Bronchial epithelial cell (primary cell): Measurements from ENCODE around the gene OR5B21. TPM values are rescaled to one million over a fixed set of nuclear protein-coding genes. Genes with fewer than 3 reads are reported as not detected.

ENCODE experiments used
- DNase-seq: peaks from one replicate; pipeline ENCODE4 v3.0.0-alpha.2; 2010; ENCODE audit warnings: low read depth
- FAIRE-seq: peaks from 2 replicates; lab custom pipeline; 2011; peaks lifted over from hg19 to GRCh38; lab: Jason Lieb, UNC
- H3K27me3 ChIP-seq: 2 replicates; pipeline ENCODE4 v1.5.1; 2011; ENCODE audit warnings: low read length; ENCODE audit not compliant: control insufficient read depth, insufficient read depth
- H3K36me3 ChIP-seq: 2 replicates; pipeline ENCODE4 v1.5.1; 2011; ENCODE audit warnings: low read length; ENCODE audit not compliant: control insufficient read depth, insufficient read depth
- H3K4me3 ChIP-seq: 2 replicates; pipeline ENCODE4 v1.5.1; 2011; ENCODE audit warnings: mild to moderate bottlenecking, low read depth, low read length, control low read depth
- total RNA-seq: library from RNA; depleted of rRNA; stranded (reverse); fragments of >200 nt; gene quantifications from 2 replicates; pipeline ENCODE4 v1.2.1, GENCODE V29; 2014
- TF ChIP-seq, protein P1 (sequence below): IDR thresholded peaks from 2 replicates; pipeline ENCODE4 v1.5.1; 2011; ENCODE audit warnings: mild to moderate bottlenecking, moderate library complexity, low read length, control low read depth, inconsistent platforms; ENCODE audit not compliant: insufficient read depth, severe bottlenecking

Gene OR5B21
- total RNA-seq, 1 donor from 2014 or later = not detected

DNA sequence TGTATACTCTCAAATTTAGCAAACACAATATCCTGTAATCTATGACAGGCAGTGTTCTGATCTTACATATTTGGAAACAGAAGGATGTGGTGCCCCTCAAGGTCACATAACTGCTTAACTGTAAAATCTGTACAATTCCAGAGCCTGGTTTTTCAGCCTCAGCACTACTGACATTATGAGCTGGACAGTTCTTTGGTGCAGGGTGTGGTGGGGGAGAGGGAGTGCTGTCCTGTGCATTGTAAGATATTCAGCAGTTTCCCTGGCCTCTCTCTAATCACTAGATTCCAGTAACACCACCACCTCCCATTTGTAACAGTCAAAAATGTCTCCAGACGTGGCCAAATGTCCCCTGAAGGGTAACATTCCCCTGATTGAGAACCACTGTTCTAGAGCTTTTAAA lies 1.8 kb upstream of the OR5B21 start:
- TF ChIP-seq, protein P1, sequence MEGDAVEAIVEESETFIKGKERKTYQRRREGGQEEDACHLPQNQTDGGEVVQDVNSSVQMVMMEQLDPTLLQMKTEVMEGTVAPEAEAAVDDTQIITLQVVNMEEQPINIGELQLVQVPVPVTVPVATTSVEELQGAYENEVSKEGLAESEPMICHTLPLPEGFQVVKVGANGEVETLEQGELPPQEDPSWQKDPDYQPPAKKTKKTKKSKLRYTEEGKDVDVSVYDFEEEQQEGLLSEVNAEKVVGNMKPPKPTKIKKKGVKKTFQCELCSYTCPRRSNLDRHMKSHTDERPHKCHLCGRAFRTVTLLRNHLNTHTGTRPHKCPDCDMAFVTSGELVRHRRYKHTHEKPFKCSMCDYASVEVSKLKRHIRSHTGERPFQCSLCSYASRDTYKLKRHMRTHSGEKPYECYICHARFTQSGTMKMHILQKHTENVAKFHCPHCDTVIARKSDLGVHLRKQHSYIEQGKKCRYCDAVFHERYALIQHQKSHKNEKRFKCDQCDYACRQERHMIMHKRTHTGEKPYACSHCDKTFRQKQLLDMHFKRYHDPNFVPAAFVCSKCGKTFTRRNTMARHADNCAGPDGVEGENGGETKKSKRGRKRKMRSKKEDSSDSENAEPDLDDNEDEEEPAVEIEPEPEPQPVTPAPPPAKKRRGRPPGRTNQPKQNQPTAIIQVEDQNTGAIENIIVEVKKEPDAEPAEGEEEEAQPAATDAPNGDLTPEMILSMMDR = no peak
- FAIRE-seq = no peak
- no peak for DNase-seq
- Histone ChIP-seq H3K27me3 (no peaks in the 10 kb centered on the region), H3K4me3 (no peak overlapping the region), H3K36me3 (no peaks in the 10 kb centered on the region)

DNA sequence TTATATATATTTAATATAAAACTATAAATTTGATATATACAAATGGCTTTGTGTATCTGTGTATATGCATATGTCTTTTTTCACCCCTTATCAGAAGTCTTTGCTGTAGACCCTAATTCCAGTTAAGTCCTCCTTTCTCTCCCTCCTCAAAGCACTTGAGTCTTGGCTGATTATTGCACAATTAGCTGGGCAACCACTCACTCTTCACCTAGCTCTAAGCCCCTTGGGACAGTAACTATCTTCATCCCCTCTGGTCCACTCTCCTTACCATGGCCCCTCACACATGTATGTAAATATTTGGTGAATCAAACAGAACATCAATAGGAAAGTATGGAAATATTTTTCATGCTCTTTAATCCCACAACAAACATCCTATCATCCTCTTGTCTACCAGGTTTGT lies 909 bp upstream of the OR5B21 start:
- Histone ChIP-seq H3K4me3 (no peak overlapping the region), H3K27me3 (no peaks in the 10 kb centered on the region), H3K36me3 (no peaks in the 10 kb centered on the region)
- FAIRE-seq (no peak), DNase-seq (no peak)
- TF ChIP-seq, protein P1 = no peak

DNA sequence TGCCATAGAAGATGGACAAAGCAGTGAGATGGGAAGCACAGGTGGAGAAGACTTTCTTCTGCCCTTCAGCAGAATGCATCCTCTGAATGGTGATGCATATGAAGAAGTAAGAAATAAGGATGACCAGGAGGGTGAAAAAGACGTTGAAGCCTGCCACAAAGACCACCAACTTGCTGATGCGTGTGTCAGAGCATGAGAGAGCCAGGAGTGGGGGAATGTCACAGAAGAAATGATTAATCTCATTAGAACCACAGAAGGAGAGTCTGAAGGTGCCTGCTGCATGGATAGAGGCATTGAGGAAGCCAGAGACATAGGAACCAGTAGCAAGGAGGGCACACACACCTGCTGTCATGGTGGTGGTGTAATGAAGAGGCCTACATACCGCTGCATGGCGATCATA lies 550 bp downstream of the OR5B21 start:
- TF ChIP-seq, protein P1 = no peak
- no peak for DNase-seq
- Histone ChIP-seq H3K36me3 (no peaks in the 10 kb centered on the region), H3K4me3 (no peak overlapping the region), H3K27me3 (no peaks in the 10 kb centered on the region)
- FAIRE-seq = no peak

DNA sequence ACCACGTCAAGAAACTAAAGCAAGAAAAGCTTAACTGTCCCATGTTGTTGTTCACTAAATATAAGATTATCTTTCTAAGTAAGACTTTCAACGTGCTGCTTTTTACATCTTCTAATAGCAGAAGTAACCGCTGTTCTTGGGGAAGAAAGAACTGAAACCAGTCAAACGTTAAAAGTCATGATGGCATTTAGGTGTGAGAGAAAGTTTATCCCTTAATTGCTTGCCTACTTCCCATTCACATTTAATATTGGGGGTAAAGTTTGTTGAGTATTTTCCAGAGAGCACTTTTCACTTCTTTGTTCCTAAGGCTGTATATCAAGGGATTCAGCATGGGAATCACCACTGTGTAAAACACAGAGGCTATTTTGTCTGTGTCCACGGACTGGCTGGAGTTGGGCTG lies 970 bp downstream of the OR5B21 start:
- no peak for FAIRE-seq
- no peak overlapping the region for H3K4me3 ChIP-seq

GRCh38 chr11:58505849-58506248 lies 2.1 kb downstream of the OR5B21 start:
- FAIRE-seq = no peak
- Histone ChIP-seq H3K27me3 (no peaks in the 10 kb centered on the region), H3K36me3 (no peaks in the 10 kb centered on the region), H3K4me3 (no peak overlapping the region)
- DNase-seq = no peak
- TF ChIP-seq, protein P1 = no peak

More for the DNA sequence above, 970 bp downstream of the OR5B21 start:
- Histone ChIP-seq H3K27me3 (no peaks in the 10 kb centered on the region), H3K36me3 (no peaks in the 10 kb centered on the region)
- TF ChIP-seq, protein P1 = no peak
- DNase-seq = no peak

DNA sequence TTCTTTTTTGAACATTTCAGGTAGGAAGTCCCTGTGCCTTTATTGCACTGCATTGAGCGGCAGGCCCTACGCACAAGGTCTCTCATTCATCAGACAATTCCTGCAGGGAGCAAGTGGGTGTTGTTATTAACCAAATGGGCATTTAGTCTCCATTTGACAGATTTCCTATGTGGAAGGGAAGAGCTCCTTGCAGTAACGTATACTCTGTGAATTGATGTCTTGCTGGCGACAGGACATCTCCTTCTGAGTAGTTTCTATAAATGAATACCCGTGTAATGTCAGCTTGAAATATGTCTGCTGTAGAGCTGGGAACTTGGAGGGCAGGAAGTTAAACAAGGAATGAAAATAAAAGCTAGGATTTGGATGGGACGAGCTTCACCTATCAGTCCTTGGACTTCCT lies 3.7 kb downstream of the OR5B21 start:
- no peak for DNase-seq
- H3K36me3 ChIP-seq = no peaks in the 10 kb centered on the region
- TF ChIP-seq, protein P1 = no peak
- no peak overlapping the region for H3K4me3 ChIP-seq
- no peak for FAIRE-seq
- no peaks in the 10 kb centered on the region for H3K27me3 ChIP-seq
